BLaER1 treated with 17β-estradiol and CSF1 and Interleukin-3, amounts not matched to agents 10 nM and 100 nM (cell line): ENCODE measurements around the gene GNA12.
A peak's percentile ranks its signal among the peaks of the same experiment; 100 is the strongest.

Source experiments
- H3K27ac ChIP-seq, 11 experiments: shearing (Covaris generic); formaldehyde crosslinking; 2 replicates each; pipeline ENCODE4 v1.8.1; 2022
- H3K27me3 ChIP-seq, 11 experiments: shearing (Covaris generic); formaldehyde crosslinking; 2 replicates each; pipeline ENCODE4 v1.8.1; 2022
- H3K36me3 ChIP-seq, 11 experiments: shearing (Covaris generic); formaldehyde crosslinking; 2 replicates each; pipeline ENCODE4 v1.8.1; 2022
- H3K4me1 ChIP-seq, 10 experiments: shearing (Covaris generic); formaldehyde crosslinking; 2 replicates each; pipeline ENCODE4 v1.8.1; 2022
- H3K4me2 ChIP-seq, 11 experiments: shearing (Covaris generic); formaldehyde crosslinking; 2 replicates each; pipeline ENCODE4 v1.8.1; 2022
- H3K4me3 ChIP-seq, 10 experiments: shearing (Covaris generic); formaldehyde crosslinking; 2 replicates each; pipeline ENCODE4 v1.8.1; 2022
- H3K9ac ChIP-seq, 11 experiments: shearing (Covaris generic); formaldehyde crosslinking; 2 replicates each; pipeline ENCODE4 v1.8.1; 2022
- H3K9me3 ChIP-seq, 11 experiments: shearing (Covaris generic); formaldehyde crosslinking; replicated peaks in 1 of 11; 2 replicates each; pipeline ENCODE4 v1.8.1; 2022
- H4K20me1 ChIP-seq, 11 experiments: shearing (Covaris generic); formaldehyde crosslinking; 2 replicates each; pipeline ENCODE4 v1.8.1; 2022
- Cebpa-rat ChIP-seq, 11 experiments: shearing (Covaris generic); IDR thresholded peaks; 2 replicates each; pipeline ENCODE4 v1.8.1; 2022

GNA12 gene

GRCh38 chr7:2719007-2719406 is 125.1 kb downstream of the GNA12 start:
- Histone ChIP-seq H3K4me2 (peak overlapping the region; percentile 85 to 98 (median 93)), H3K36me3 (peaks cover 0 to 8% (median 0%) of the 10 kb centered on the region in 11 experiments; a peak in 1 of 22 replicates), H3K4me1 (peaks cover 64 to 100% (median 100%) of the 10 kb centered on the region in 10 experiments), H3K4me3 (no peak overlapping the region), H3K9me3 (0 out of 22 replicates have a peak, but pooled peaks cover 0 to 4% (median 0%) of the 10 kb centered on the region in 11 experiments), H3K27ac (peak overlapping the region in 3 of 11 experiments; percentile 3 to 83 (median 11); a peak in 4 of 22 replicates), H3K27me3 (peaks cover 0 to 48% (median 0%) of the 10 kb centered on the region in 11 experiments; a peak in 6 of 22 replicates), H3K9ac (peak overlapping the region in 1 of 11 experiments; percentile 78; a peak in 1 of 22 replicates), H4K20me1 (peaks cover 0 to 73% (median 0%) of the 10 kb centered on the region in 11 experiments; a peak in 5 of 22 replicates)
- no peak for TF ChIP-seq Cebpa-rat (IDR thresholded peaks at IDR 0.05)

GRCh38 chr7:2718296-2718965 is 125.7 kb downstream of the GNA12 start:
- Histone ChIP-seq H3K4me2 (peak overlapping the region; percentile 85 to 98 (median 93)), H3K4me1 (peaks cover 70 to 100% (median 100%) of the 10 kb centered on the region in 10 experiments), H3K27me3 (peaks cover 0 to 54% (median 0%) of the 10 kb centered on the region in 11 experiments; a peak in 6 of 22 replicates), H3K9ac (peak overlapping the region in 7 of 11 experiments; percentile 52 to 78 (median 58); a peak in 12 of 22 replicates), H3K9me3 (0 out of 22 replicates have a peak, but pooled peaks cover 0 to 4% (median 0%) of the 10 kb centered on the region in 11 experiments), H3K27ac (peak overlapping the region in 8 of 11 experiments; percentile 55 to 83 (median 71); a peak in 13 of 22 replicates), H3K36me3 (peaks cover 0 to 8% (median 0%) of the 10 kb centered on the region in 11 experiments; a peak in 1 of 22 replicates), H3K4me3 (peak overlapping the region in 1 of 10 experiments; percentile 22; a peak in 1 of 20 replicates), H4K20me1 (peaks cover 0 to 70% (median 0%) of the 10 kb centered on the region in 11 experiments; a peak in 5 of 22 replicates)
- TF ChIP-seq Cebpa-rat (IDR thresholded peaks at IDR 0.05): no peak

DNA sequence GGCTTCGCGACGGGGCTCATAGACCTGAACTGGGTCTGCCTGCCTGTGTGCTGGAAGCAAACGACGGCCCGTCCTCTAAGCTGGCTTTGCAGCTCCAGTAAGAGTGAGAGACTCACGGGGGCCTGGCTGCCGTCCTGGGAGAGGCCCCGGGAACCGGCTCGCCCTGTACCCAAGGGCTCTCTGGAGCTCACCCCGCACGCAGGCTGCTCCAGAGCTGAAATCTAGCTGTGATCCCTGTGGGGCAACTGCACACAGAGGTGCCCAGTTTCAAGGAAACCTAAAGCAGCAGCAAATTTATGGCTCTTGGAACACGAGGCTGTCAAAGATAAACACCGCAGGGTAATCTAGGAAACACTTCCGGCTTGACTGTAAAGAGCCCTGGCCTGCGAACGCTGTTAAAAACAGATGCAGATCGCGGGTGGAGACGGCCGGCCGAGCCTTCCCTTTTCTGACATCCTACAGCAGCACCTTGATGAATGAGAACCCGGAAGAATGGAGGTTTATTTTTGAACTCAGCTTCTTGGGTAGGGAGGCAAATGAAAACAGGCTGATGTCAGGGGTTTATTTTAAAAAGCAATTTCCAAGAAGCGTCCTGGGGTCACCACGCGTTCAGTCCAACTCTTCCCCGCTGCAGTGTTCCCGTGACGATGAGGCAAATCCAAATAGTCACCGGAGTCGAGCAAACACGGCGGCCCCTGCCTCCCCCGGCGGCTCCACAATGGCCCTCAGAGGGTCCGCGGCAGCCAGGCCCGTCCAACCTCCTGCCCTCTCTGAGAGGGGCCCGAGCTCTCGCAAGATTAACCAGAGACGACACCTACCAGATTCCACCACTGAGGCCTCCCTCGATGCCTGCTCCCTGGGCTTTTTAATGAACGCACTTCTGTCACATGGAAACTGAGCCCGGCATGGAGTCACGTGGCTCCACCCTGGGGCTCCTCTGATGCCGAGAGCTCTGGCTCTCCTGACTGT is 126.5 kb downstream of the GNA12 start:
- H3K9me3 ChIP-seq: 0 out of 22 replicates have a peak, but pooled peaks cover 0 to 4% (median 0%) of the 10 kb centered on the region in 11 experiments
- peak overlapping the region in 2 of 10 experiments; percentile 22 to 36; a peak in 1 of 20 replicates for H3K4me3 ChIP-seq
- peaks cover 0 to 8% (median 0%) of the 10 kb centered on the region in 11 experiments; a peak in 1 of 22 replicates for H3K36me3 ChIP-seq
- H3K27me3 ChIP-seq: peaks cover 0 to 62% (median 0%) of the 10 kb centered on the region in 11 experiments; a peak in 6 of 22 replicates
- peaks cover 78 to 100% (median 100%) of the 10 kb centered on the region in 10 experiments for H3K4me1 ChIP-seq
- TF ChIP-seq Cebpa-rat (IDR thresholded peaks at IDR 0.05): no peak
- peak overlapping the region in 10 of 11 experiments; percentile 39 to 78 (median 58); a peak in 19 of 22 replicates for H3K9ac ChIP-seq
- peak overlapping the region in 9 of 11 experiments; percentile 45 to 83 (median 70); a peak in 18 of 22 replicates for H3K27ac ChIP-seq
- peaks cover 0 to 68% (median 0%) of the 10 kb centered on the region in 11 experiments; a peak in 5 of 22 replicates for H4K20me1 ChIP-seq
- peak overlapping the region; percentile 85 to 98 (median 93) for H3K4me2 ChIP-seq

DNA sequence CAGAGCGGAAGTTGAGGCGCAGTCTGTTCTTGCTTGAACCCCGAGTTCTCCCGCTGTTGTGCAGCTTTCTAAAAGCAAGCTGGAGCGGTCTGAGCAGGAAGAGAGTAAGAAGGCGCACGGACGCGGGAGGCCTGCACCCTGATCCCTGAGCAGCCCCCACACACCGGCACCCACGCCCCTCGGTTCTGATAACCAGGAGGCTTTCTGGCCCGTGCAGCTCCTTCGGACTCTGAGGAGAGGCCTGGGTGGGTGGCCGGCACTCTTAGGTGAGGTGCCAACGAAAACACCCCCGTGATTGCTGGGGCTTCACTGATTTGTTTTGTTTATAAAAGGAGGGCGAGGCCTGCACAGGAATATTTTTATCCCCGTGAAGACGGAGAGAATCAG is 127.2 kb downstream of the GNA12 start:
- peak overlapping the region in 10 of 11 experiments; percentile 39 to 78 (median 58); a peak in 18 of 22 replicates for H3K9ac ChIP-seq
- H3K27me3 ChIP-seq: peaks cover 0 to 63% (median 0%) of the 10 kb centered on the region in 11 experiments; a peak in 6 of 22 replicates
- peak overlapping the region in 9 of 11 experiments; percentile 45 to 83 (median 70); a peak in 18 of 22 replicates for H3K27ac ChIP-seq
- H3K4me1 ChIP-seq: peaks cover 85 to 100% (median 100%) of the 10 kb centered on the region in 10 experiments
- peaks cover 0 to 8% (median 0%) of the 10 kb centered on the region in 11 experiments; a peak in 1 of 22 replicates for H3K36me3 ChIP-seq
- no peak for TF ChIP-seq Cebpa-rat (IDR thresholded peaks at IDR 0.05)
- 0 out of 22 replicates have a peak, but pooled peaks cover 0 to 4% (median 0%) of the 10 kb centered on the region in 11 experiments for H3K9me3 ChIP-seq
- no peak overlapping the region for H3K4me3 ChIP-seq
- H4K20me1 ChIP-seq: peaks cover 0 to 73% (median 0%) of the 10 kb centered on the region in 11 experiments; a peak in 5 of 22 replicates
- H3K4me2 ChIP-seq: peak overlapping the region; percentile 85 to 98 (median 93)

GRCh38 chr7:2716488-2716887 is 127.6 kb downstream of the GNA12 start:
- Histone ChIP-seq H3K9ac (peak overlapping the region in 9 of 11 experiments; percentile 34 to 78 (median 58); a peak in 15 of 22 replicates), H3K4me3 (peak overlapping the region in 2 of 10 experiments; percentile 7 to 41; a peak in 1 of 20 replicates), H4K20me1 (peaks cover 0 to 73% (median 0%) of the 10 kb centered on the region in 11 experiments; a peak in 5 of 22 replicates), H3K27ac (peak overlapping the region in 10 of 11 experiments; percentile 3 to 83 (median 68); a peak in 18 of 22 replicates), H3K4me1 (peaks cover 89 to 100% (median 100%) of the 10 kb centered on the region in 10 experiments), H3K36me3 (peaks cover 0 to 8% (median 0%) of the 10 kb centered on the region in 11 experiments; a peak in 1 of 22 replicates), H3K9me3 (0 out of 22 replicates have a peak, but pooled peaks cover 0 to 4% (median 0%) of the 10 kb centered on the region in 11 experiments), H3K27me3 (peaks cover 0 to 63% (median 0%) of the 10 kb centered on the region in 11 experiments; a peak in 6 of 22 replicates), H3K4me2 (peak overlapping the region; percentile 85 to 98 (median 93))
- TF ChIP-seq Cebpa-rat (IDR thresholded peaks at IDR 0.05): no peak

- Histone ChIP-seq H4K20me1 (peaks cover 0 to 72% (median 0%) of the 10 kb centered on the region in 11 experiments; a peak in 6 of 22 replicates), H3K36me3 (peaks cover 0 to 8% (median 0%) of the 10 kb centered on the region in 11 experiments; a peak in 1 of 22 replicates), H3K4me1 (peaks cover 90 to 100% (median 100%) of the 10 kb centered on the region in 10 experiments), H3K4me3 (peak overlapping the region in 7 of 10 experiments; percentile 5 to 41 (median 17); a peak in 8 of 20 replicates), H3K4me2 (peak overlapping the region; percentile 85 to 98 (median 93)), H3K27ac (peak overlapping the region; percentile 12 to 83 (median 65); a peak in 20 of 22 replicates), H3K27me3 (peaks cover 0 to 66% (median 0%) of the 10 kb centered on the region in 11 experiments; a peak in 7 of 22 replicates), H3K9me3 (0 out of 22 replicates have a peak, but pooled peaks cover 0 to 4% (median 0%) of the 10 kb centered on the region in 11 experiments), H3K9ac (peak overlapping the region in 10 of 11 experiments; percentile 28 to 78 (median 58); a peak in 19 of 22 replicates)
- peak in 1 of 11 experiments; percentile 66; a peak in 2 of 22 replicates for TF ChIP-seq Cebpa-rat (IDR thresholded peaks at IDR 0.05)
Measured at GRCh38 chr7:2715341-2716231, 128.5 kb downstream of the GNA12 start.
